Esophagus squamous epithelium (tissue), 4 donors: ENCODE data around the gene CCDC88C.

Source experiments
- POLR2A ChIP-seq, 4 donors: fragments of 450-650 bp; IDR thresholded peaks; one replicate each; pipeline ENCODE4 v1.6.1; 2017; ENCODE audit warnings: antibody characterized with exemption in 4 of 4, mild to moderate bottlenecking in 4 of 4, moderate library complexity in 3 of 4
- TF ChIP-seq, protein P1 (sequence below), 6 experiments: fragments of 450-650 bp in 4 of 6; fragments of 200-600 bp in 2 of 6; sonication (generic) in 2 of 6; IDR thresholded peaks; one replicate each; pipeline ENCODE4 v1.5.1; 2016 to 2019; ENCODE audit warnings: antibody characterized with exemption in 6 of 6, mild to moderate bottlenecking in 4 of 6, moderate library complexity in 4 of 6

DNA sequence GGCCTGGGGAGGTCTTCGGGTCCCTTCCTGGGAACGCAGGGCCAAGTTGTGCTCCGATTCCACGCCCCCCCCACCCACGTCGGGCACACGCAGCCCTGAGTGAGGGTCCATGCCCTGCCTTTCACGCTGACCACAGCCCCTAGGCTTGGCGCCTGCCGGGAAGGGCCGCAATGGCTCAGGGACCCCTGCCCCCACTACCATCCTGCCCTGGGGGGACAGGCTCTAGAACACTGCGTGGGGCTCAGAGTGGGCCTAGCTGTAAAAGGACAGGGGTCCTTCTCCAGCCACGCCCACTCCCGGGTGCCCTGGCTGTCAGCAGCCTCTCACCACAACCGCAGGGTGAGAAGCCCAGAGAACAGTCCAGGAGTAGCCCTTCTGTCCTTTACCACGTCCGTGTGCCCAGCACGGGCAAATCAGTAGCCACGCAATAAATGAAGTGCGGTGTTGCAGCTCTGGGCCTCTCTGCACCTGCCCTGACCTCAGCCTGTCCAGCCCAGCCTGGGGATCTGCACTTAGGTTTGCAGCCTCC is 163.8 kb downstream of the CCDC88C start:
- TF ChIP-seq POLR2A (IDR thresholded peaks at IDR 0.05), result no peak
- TF ChIP-seq, protein P1, sequence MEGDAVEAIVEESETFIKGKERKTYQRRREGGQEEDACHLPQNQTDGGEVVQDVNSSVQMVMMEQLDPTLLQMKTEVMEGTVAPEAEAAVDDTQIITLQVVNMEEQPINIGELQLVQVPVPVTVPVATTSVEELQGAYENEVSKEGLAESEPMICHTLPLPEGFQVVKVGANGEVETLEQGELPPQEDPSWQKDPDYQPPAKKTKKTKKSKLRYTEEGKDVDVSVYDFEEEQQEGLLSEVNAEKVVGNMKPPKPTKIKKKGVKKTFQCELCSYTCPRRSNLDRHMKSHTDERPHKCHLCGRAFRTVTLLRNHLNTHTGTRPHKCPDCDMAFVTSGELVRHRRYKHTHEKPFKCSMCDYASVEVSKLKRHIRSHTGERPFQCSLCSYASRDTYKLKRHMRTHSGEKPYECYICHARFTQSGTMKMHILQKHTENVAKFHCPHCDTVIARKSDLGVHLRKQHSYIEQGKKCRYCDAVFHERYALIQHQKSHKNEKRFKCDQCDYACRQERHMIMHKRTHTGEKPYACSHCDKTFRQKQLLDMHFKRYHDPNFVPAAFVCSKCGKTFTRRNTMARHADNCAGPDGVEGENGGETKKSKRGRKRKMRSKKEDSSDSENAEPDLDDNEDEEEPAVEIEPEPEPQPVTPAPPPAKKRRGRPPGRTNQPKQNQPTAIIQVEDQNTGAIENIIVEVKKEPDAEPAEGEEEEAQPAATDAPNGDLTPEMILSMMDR (IDR thresholded peaks at IDR 0.05), result no peak
